Dermis lymphatic vessel endothelial cell (primary cell): ENCODE data around the gene OTUD3. TPM values are rescaled to one million over a fixed set of nuclear protein-coding genes. Genes with fewer than 3 reads are reported as not detected.

Experiments used
- total RNA-seq: library from RNA; depleted of rRNA; stranded (reverse); fragments of >200 nt; gene quantifications from 2 replicates; pipeline ENCODE4 v1.2.1, GENCODE V29; 2014

OTUD3 gene
- 2.2 and 3.5 TPM in 2 replicates for total RNA-seq

GRCh38 chr1:19882111-19883071 lies at the start of gene OTUD3:
OTUD3 (plus strand) TSS chr1:19882395; CDS start chr1:19882514, 119 bp downstream.

GRCh38 chr1:19923137-19923952 lies 41.1 kb downstream of the OTUD3 start, which contains the start of gene PLA2G2E:
PLA2G2E (minus strand) TSS chr1:19923617; CDS start chr1:19923559, 58 bp downstream.

Other genes starting within 250 kb of the OTUD3 start
- 135 and 198 TPM in 2 replicates for gene NBL1, start 238.1 kb upstream of the OTUD3 start, total RNA-seq
- gene HTR6, start 217.5 kb upstream of the OTUD3 start, total RNA-seq: not detected in 2 replicates
- gene TMCO4, start 82.5 kb upstream of the OTUD3 start, total RNA-seq: 6.1 and 7.6 TPM in 2 replicates
- gene RNF186, start 67.1 kb upstream of the OTUD3 start, total RNA-seq: not detected in 2 replicates
- not detected in 2 replicates for gene PLA2G2E, start 41.2 kb downstream of the OTUD3 start, total RNA-seq
- gene PLA2G2A, start 97.2 kb downstream of the OTUD3 start, total RNA-seq: not detected in 2 replicates
- gene PLA2G5, start 187.8 kb downstream of the OTUD3 start, total RNA-seq: not detected in 2 replicates
- not detected in 2 replicates for gene PLA2G2D, start 237.1 kb downstream of the OTUD3 start, total RNA-seq